Ovary (tissue), 9 donors: ENCODE measurements around the gene LENEP. TPM values are rescaled to one million over a fixed set of nuclear protein-coding genes. Genes with fewer than 3 reads are reported as not detected.

Experiments
- DNase-seq, 5 donors: peaks; one replicate each; pipeline ENCODE4 v3.0.0-alpha.2; 2019 to 2020
- H3K27ac ChIP-seq, 2 donors: fragments of 200-600 bp; one replicate each; pipeline versions ENCODE4 v1.5.1 to v1.8.0; 2019 to 2022
- H3K27me3 ChIP-seq: fragments of 200-600 bp; one replicate; pipeline ENCODE4 v1.8.0; 2022
- H3K36me3 ChIP-seq: fragments of 200-600 bp; sonication (generic); one replicate; pipeline ENCODE4 v1.5.1; 2019
- H3K4me1 ChIP-seq: one replicate; pipeline ENCODE4 v1.8.1; 2013; ENCODE audit warnings: mild to moderate bottlenecking, moderate library complexity; ENCODE audit not compliant: insufficient read depth
- H3K4me3 ChIP-seq: fragments of 200-600 bp; sonication (generic); one replicate; pipeline ENCODE4 v1.5.1; 2017
- H3K9me3 ChIP-seq, 2 donors: fragments of 200-600 bp in 1 of 2; sonication (generic) in 1 of 2; one replicate each; pipeline versions ENCODE4 v1.5.1 to v1.8.1; 2013 to 2019; ENCODE audit warnings: mild to moderate bottlenecking in 1 of 2, moderate library complexity in 1 of 2
- CTCF ChIP-seq, 3 donors: fragments of 450-650 bp in 2 of 3; fragments of 200-600 bp in 1 of 3; IDR thresholded peaks; one replicate each; pipeline versions ENCODE4 v1.5.1 to v1.8.0; 2016 to 2022; ENCODE audit warnings: antibody characterized with exemption in 3 of 3, mild to moderate bottlenecking in 1 of 3
- EP300 ChIP-seq: sonication (generic); formaldehyde crosslinking; IDR thresholded peaks from one replicate; pipeline ENCODE4 v1.6.1; 2017; ENCODE audit warnings: antibody characterized with exemption
- POLR2A ChIP-seq: fragments of 450-650 bp; IDR thresholded peaks from one replicate; pipeline ENCODE4 v1.6.1; 2017; ENCODE audit warnings: antibody characterized with exemption, mild to moderate bottlenecking, moderate library complexity
- WGBS, 3 donors: extraction: QIAGEN DNeasy Blood & Tissue Kit in 1 of 3; methylation state at CpG; one replicate each; pipeline versions ENCODE4 v1.1.5 to v1.1.7; 2013 to 2017; 5-methylcytosine and 5-hydroxymethylcytosine counted together
- intact Hi-C, 4 donors: fragments of 100-400 bp; cut with DNase I; formaldehyde crosslinking; loops; one replicate each; pipeline versions ENCODE4 v1.11.0 to v1.15.1; 2022 to 2023
- polyA plus RNA-seq, 2 donors: library from polyadenylated mRNA; stranded (reverse); fragments of 200-250 nt in 1 of 2; fragments of 350-450 nt in 1 of 2; fragmentation: Illumina TruSeq in 1 of 2; extraction: RNeasy Lipid Tissue Mini Kit (QIAGEN cat#74804) in 1 of 2; gene quantifications; one replicate each; pipeline ENCODE4 v1.2.3, GENCODE V29; 2013 to 2014
- total RNA-seq, 7 donors: library from RNA; depleted of rRNA in 2 of 7; stranded (reverse); fragments of >200 nt in 2 of 7; fragmentation: NEBNext Ultra II Directional in 3 of 7; extraction: Animal tissue kit (Norgen Biotek cat#: 25700) in 3 of 7; gene quantifications; one replicate each; pipeline versions ENCODE4 v1.1.0 to v1.2.4, GENCODE V29; 2016 to 2023
- donor health status: DM: no; HTN: no; CAD: no; lungs with moderate emphysema.
- donor health status: DM: no; HTN: no; CAD: no.
- donor health status: Bipolar disorder and iron deficiency.
- donor health status: DM: yes; HTN: yes; CAD: no.
- donor health status: DM: no; HTN: no; CAD: no.
- donor health status: DM: yes; HTN: yes; CAD: no.

Gene LENEP
- total and polyA plus RNA-seq, 9 donors = not detected

DNA sequence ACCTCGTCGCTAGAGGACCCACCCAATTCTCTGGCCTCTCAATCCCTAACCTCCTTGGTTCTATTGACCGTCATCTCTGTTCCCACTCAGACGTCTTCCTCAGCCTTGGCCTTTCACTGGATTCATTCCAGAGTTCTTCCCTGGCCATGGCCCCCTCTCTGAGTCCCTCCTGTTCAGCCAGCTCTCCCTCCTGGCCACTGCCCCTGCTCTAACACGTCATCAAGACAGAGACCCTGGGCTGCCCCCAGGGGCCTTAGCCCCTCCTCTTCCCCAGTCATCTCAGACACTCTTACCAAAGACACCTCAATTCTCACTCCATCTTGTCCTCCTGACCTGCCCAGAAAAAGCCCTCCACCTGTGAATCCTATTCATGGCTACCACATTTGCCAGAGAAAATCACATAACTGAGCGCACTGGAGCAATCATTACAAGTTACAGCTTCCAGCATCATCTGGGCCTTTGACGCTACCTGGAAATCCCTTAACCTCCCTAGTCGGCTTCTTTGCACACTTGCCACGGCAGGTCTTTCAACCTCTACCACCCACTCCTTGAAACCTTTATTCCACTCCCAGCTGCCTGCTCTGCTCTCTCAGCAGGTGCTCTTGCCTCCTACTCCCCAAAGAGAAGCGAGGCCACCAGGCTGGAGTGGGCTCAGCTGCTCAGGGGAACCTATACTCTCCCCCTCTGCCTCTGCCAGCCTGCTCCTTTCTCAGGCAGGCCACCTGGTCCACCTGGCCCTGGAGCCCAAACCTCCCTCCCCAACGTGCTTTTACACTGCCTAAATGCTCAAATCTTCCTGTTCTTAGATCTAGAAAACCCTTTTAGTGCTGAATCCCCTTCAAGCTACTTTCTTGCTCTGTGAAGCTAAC, 26.2 kb downstream of the LENEP start:
- H3K9me3 ChIP-seq = no peaks in the 10 kb centered on the region
- no peak for TF ChIP-seq EP300
- no peak for TF ChIP-seq POLR2A
- intact Hi-C loops = loop anchor here in 1 of 4 donors (5.0 kb wide), 1 partner anchor 33 kb away; the partner anchor contains the start of gene ADAM15
- no peaks in the 10 kb centered on the region for H3K36me3 ChIP-seq
- DNase-seq = no peak
- 72 to 79% (median 75%) methylated on average over 11 of the region's 11 CpGs for WGBS, 3 donors
- H3K27ac ChIP-seq = no peak overlapping the region
- H3K27me3 ChIP-seq = no peaks in the 10 kb centered on the region
- no peak overlapping the region for H3K4me3 ChIP-seq
- peaks cover 6% of the 10 kb centered on the region for H3K4me1 ChIP-seq

DNA sequence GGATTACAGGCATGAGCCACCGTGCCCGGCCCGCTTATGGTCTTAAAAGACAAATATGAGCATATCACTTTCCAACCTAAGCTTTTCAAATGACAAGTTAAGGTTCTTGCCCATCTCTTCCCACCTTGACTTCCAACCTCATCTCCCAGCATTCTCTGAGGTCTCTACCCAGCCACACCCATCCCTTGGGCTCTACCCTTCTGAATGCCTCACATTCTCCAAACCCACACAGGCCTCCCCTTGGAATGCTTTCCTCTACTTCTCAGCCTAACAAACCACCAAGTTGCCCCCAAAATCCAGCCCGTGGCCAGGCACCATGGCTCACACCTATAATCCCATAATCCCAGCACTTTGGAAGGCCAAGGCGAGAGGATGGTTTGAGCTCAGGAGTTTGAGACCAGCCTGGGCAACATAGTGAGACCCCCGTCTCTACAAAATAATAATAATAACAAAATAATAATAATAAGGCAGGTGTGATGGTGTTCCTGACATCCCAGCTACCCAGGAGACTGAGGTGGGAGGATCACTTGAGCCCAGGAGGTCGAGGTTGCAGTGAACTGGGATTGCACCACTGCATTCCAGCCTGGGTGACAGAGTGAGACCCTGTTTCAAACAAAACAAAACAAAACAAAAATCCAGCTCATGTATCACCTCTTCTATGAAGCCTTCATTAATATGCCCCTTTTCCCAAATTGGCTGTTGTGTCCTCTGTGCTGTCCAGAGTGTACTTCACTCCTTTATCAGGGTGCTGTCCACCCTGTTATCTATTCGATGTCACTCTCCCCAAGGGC, 28.9 kb downstream of the LENEP start:
- Histone ChIP-seq H3K4me1 (peaks cover 4% of the 10 kb centered on the region), H3K9me3 (no peaks in the 10 kb centered on the region), H3K27ac (no peak overlapping the region), H3K36me3 (no peaks in the 10 kb centered on the region), H3K4me3 (no peak overlapping the region), H3K27me3 (no peaks in the 10 kb centered on the region)
- 78 to 85% (median 81%) methylated on average over 8 of the region's 8 CpGs for WGBS, 3 donors
- TF ChIP-seq EP300 = no peak
- no peak for TF ChIP-seq CTCF (IDR thresholded peaks at IDR 0.05)
- TF ChIP-seq POLR2A = no peak
- no peak for DNase-seq
- intact Hi-C loops = no loop called here

- H3K27me3 ChIP-seq = no peaks in the 10 kb centered on the region
- no peak overlapping the region for H3K4me3 ChIP-seq
- 63 to 67% (median 64%) methylated on average over 4 of the region's 4 CpGs for WGBS, 3 donors
- intact Hi-C loops = no loop called here
- no peaks in the 10 kb centered on the region for H3K36me3 ChIP-seq
- H3K9me3 ChIP-seq = no peaks in the 10 kb centered on the region
- H3K27ac ChIP-seq = no peak overlapping the region
- peak in 1 of 5 donors; percentile 22 for DNase-seq
- no peak for TF ChIP-seq POLR2A
- TF ChIP-seq CTCF (IDR thresholded peaks at IDR 0.05) = no peak
- TF ChIP-seq EP300 = no peak
- H3K4me1 ChIP-seq = peaks cover 2% of the 10 kb centered on the region
These were observed 29.5 kb downstream of the LENEP start for GRCh38 chr1:155022927-155023236.

DNA sequence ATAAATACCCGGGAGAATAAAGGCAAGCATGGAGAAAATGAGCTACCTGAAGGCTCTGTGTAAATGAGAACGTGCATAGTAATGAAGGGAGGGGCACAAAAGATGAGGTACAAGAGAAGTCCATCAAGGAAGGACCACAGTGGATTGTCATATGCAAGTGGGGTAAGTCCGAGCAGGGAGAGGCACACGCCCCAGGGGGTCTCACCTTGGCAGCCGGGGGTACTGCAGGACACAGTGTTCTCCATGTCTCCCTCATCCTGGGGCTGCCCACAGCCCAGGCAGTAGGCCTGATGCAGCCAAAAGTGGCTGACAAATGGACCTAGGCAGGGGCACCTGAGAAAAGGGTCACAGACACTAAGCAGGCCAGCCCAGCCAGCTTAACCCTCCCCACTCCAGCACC, 30.2 kb downstream of the LENEP start:
- H3K27ac ChIP-seq = no peak overlapping the region
- no peaks in the 10 kb centered on the region for H3K27me3 ChIP-seq
- no peaks in the 10 kb centered on the region for H3K4me1 ChIP-seq
- H3K9me3 ChIP-seq = no peaks in the 10 kb centered on the region
- intact Hi-C loops = no loop called here
- no peaks in the 10 kb centered on the region for H3K36me3 ChIP-seq
- 73 to 84% (median 78%) methylated on average over 5 of the region's 5 CpGs for WGBS, 3 donors
- TF ChIP-seq CTCF (IDR thresholded peaks at IDR 0.05) (no peak), EP300 (no peak), POLR2A (no peak)
- no peak for DNase-seq
- H3K4me3 ChIP-seq = no peak overlapping the region
